ENCODE measurements around the gene UBL3.

GRCh38 chr13:29882076-29882475 lies 31.7 kb upstream of the UBL3 start:
- no peak for TF ChIP-seq CTCF (tag by site-specific recombination; IDR thresholded peaks at IDR 0.05)
- TF ChIP-seq ZNF701 (tag by site-specific recombination; IDR thresholded peaks at IDR 0.05): no peak
- TF ChIP-seq KLF7 (tag by site-specific recombination; IDR thresholded peaks at IDR 0.05; ENCODE audit: borderline replicate concordance): no peak
- TF ChIP-seq ZBTB7A (tag by site-specific recombination; IDR thresholded peaks at IDR 0.05; ENCODE audit: low read depth): no peak
- no peak for TF ChIP-seq ZNF274 (IDR thresholded peaks at IDR 0.05; ENCODE audit: low read length)
- no peak for TF ChIP-seq ZNF274 (tag by site-specific recombination; IDR thresholded peaks at IDR 0.05; ENCODE audit: borderline replicate concordance)
- TF ChIP-seq ZNF292 (tag by site-specific recombination; IDR thresholded peaks at IDR 0.05; ENCODE audit: borderline replicate concordance, low read depth): no peak
- TF ChIP-seq TSHZ1 (tag by site-specific recombination; IDR thresholded peaks at IDR 0.05; ENCODE audit: borderline replicate concordance): no peak
- TF ChIP-seq ZNF24 (tag by site-specific recombination; IDR thresholded peaks at IDR 0.05): no peak
- TF ChIP-seq ZBTB49 (tag by site-specific recombination; IDR thresholded peaks at IDR 0.05; ENCODE audit: low read depth): no peak
- no peak for TF ChIP-seq ZNF138 (tag by site-specific recombination; IDR thresholded peaks at IDR 0.05; ENCODE audit: borderline replicate concordance)
- TF ChIP-seq ZNF768 (tag by site-specific recombination; IDR thresholded peaks at IDR 0.05): no peak
- TF ChIP-seq REST (tag by site-specific recombination; IDR thresholded peaks at IDR 0.05): no peak
- no peak for TF ChIP-seq ZFP3 (tag by site-specific recombination; IDR thresholded peaks at IDR 0.05; ENCODE audit: low read depth)
- TF ChIP-seq ZNF391 (tag by site-specific recombination; IDR thresholded peaks at IDR 0.05; ENCODE audit: borderline replicate concordance, low read depth): no peak
